HG03378 (cell line): ENCODE results near the gene RNF13.
A peak's percentile ranks its signal among the peaks of the same experiment; 100 is the strongest.
"Not testable (repeated sequence)": the region's sequence is repeated elsewhere in the genome, so short reads cannot be mapped to it uniquely, and the experiment has no call there.

Experiments
- ATAC-seq: cut with Tn5 transposase; IDR thresholded peaks from one replicate; pipeline ENCODE4 v1.9.1; 2021; ENCODE audit warnings: mild to moderate bottlenecking, moderate library complexity; ENCODE audit not compliant: unreplicated experiment

RNF13 gene

GRCh38 chr3:149800693-149801092 lies 12.3 kb upstream of the RNF13 start:
- no peak for ATAC-seq

GRCh38 chr3:149801195-149801594 lies 11.8 kb upstream of the RNF13 start:
- no peak for ATAC-seq

GRCh38 chr3:149801639-149802038 lies 11.4 kb upstream of the RNF13 start:
- ATAC-seq: no peak

- no peak for ATAC-seq
Observed at GRCh38 chr3:149806171-149806778, 6.7 kb upstream of the RNF13 start.

- ATAC-seq: no peak
Observed at GRCh38 chr3:149808209-149808829, 4.7 kb upstream of the RNF13 start.

- no peak for ATAC-seq
Observed at GRCh38 chr3:149809699-149810098, 3.3 kb upstream of the RNF13 start.

- no peak for ATAC-seq
Observed at GRCh38 chr3:149810846-149811245, 2.2 kb upstream of the RNF13 start.

- no peak for ATAC-seq
Observed at GRCh38 chr3:149812165-149812605, 830 bp upstream of the RNF13 start.

- ATAC-seq: peak; percentile 12
Observed at GRCh38 chr3:149813367-149814281, 609 bp downstream of the RNF13 start.

- no peak for ATAC-seq
Observed at GRCh38 chr3:149815321-149815720, 2.3 kb downstream of the RNF13 start.

GRCh38 chr3:149815728-149816127 lies 2.7 kb downstream of the RNF13 start:
- no peak for ATAC-seq

- no peak for ATAC-seq
Observed at GRCh38 chr3:149816311-149816710, 3.3 kb downstream of the RNF13 start.

- no peak for ATAC-seq
Observed at GRCh38 chr3:149816986-149817385, 4.0 kb downstream of the RNF13 start.

GRCh38 chr3:149819432-149819831 lies 6.4 kb downstream of the RNF13 start:
- no peak for ATAC-seq

- ATAC-seq: no peak
Observed at GRCh38 chr3:149820183-149820582, 7.2 kb downstream of the RNF13 start.

- ATAC-seq: no peak
Observed at GRCh38 chr3:149826636-149827035, 13.6 kb downstream of the RNF13 start.

- no peak for ATAC-seq
Observed at GRCh38 chr3:149828390-149828789, 15.4 kb downstream of the RNF13 start.

- ATAC-seq: not testable (repeated sequence)
Observed at GRCh38 chr3:149829631-149830030, 16.6 kb downstream of the RNF13 start.

- no peak for ATAC-seq
Observed at GRCh38 chr3:149830902-149831301, 17.9 kb downstream of the RNF13 start.

- ATAC-seq: no peak
Observed at GRCh38 chr3:149831321-149831720, 18.3 kb downstream of the RNF13 start.

GRCh38 chr3:149832086-149832485 lies 19.1 kb downstream of the RNF13 start:
- ATAC-seq: no peak

- no peak for ATAC-seq
Observed at GRCh38 chr3:149833241-149833640, 20.2 kb downstream of the RNF13 start.
